ENCODE data around the gene SHROOM2.

Gene SHROOM2

GRCh38 chrX:9845578-9845952, 59.3 kb downstream of the SHROOM2 start:
- no peaks in the 10 kb centered on the region for H3K36me3 ChIP-seq
- no peaks in the 10 kb centered on the region for H3K9me3 ChIP-seq
- no peaks in the 10 kb centered on the region for H3K4me1 ChIP-seq
- intact Hi-C loops (cut with DNase I; ENCODE audit: low total_unique reads): no loop called here
- H3K27ac ChIP-seq: no peak overlapping the region
- no peaks in the 10 kb centered on the region for H3K27me3 ChIP-seq
- no peak for TF ChIP-seq CTCF (IDR thresholded peaks at IDR 0.05)
- no peak for DNase-seq
- H3K4me3 ChIP-seq: no peak overlapping the region

GRCh38 chrX:9846631-9847030, 60.4 kb downstream of the SHROOM2 start:
- Histone ChIP-seq H3K27ac (no peak overlapping the region), H3K4me3 (no peak overlapping the region), H3K9me3 (no peaks in the 10 kb centered on the region), H3K36me3 (no peaks in the 10 kb centered on the region), H3K4me1 (no peaks in the 10 kb centered on the region), H3K27me3 (no peaks in the 10 kb centered on the region)
- TF ChIP-seq CTCF (IDR thresholded peaks at IDR 0.05): no peak
- intact Hi-C loops (cut with DNase I; ENCODE audit: low total_unique reads): no loop called here
- no peak for DNase-seq

GRCh38 chrX:9847071-9847470, 60.8 kb downstream of the SHROOM2 start:
- no peaks in the 10 kb centered on the region for H3K36me3 ChIP-seq
- no peaks in the 10 kb centered on the region for H3K27me3 ChIP-seq
- H3K27ac ChIP-seq: no peak overlapping the region
- no peaks in the 10 kb centered on the region for H3K9me3 ChIP-seq
- no peak for DNase-seq
- no peaks in the 10 kb centered on the region for H3K4me1 ChIP-seq
- intact Hi-C loops (cut with DNase I; ENCODE audit: low total_unique reads): no loop called here
- no peak for TF ChIP-seq CTCF (IDR thresholded peaks at IDR 0.05)
- no peak overlapping the region for H3K4me3 ChIP-seq

GRCh38 chrX:9848718-9849479, 62.7 kb downstream of the SHROOM2 start:
- DNase-seq: no peak
- no peak for TF ChIP-seq CTCF (IDR thresholded peaks at IDR 0.05)

GRCh38 chrX:9851890-9852289, 65.7 kb downstream of the SHROOM2 start:
- H3K27me3 ChIP-seq: no peaks in the 10 kb centered on the region
- DNase-seq: no peak
- no peaks in the 10 kb centered on the region for H3K4me1 ChIP-seq
- no peaks in the 10 kb centered on the region for H3K9me3 ChIP-seq
- H3K4me3 ChIP-seq: no peak overlapping the region
- no peak for TF ChIP-seq CTCF (IDR thresholded peaks at IDR 0.05)
- H3K36me3 ChIP-seq: no peaks in the 10 kb centered on the region
- intact Hi-C loops (cut with DNase I; ENCODE audit: low total_unique reads): no loop called here
- no peak overlapping the region for H3K27ac ChIP-seq

More at GRCh38 chrX:9848718-9849479, 62.7 kb downstream of the SHROOM2 start:
- Histone ChIP-seq H3K9me3 (no peaks in the 10 kb centered on the region), H3K4me1 (no peaks in the 10 kb centered on the region), H3K36me3 (no peaks in the 10 kb centered on the region), H3K4me3 (no peak overlapping the region), H3K27ac (no peak overlapping the region), H3K27me3 (no peaks in the 10 kb centered on the region)
- intact Hi-C loops (cut with DNase I; ENCODE audit: low total_unique reads): no loop called here
